H1 (cell line): ENCODE measurements around the gene DUSP12. TPM values are rescaled to one million over a fixed set of nuclear protein-coding genes. Genes with fewer than 3 reads are reported as not detected.

Experiments
- CTCF ChIA-PET: fragments of 300-600 bp; sonication (Branson Sonifier 250); formaldehyde crosslinking; loops from one replicate; lab custom pipeline; 2021; ENCODE audit not compliant: partially characterized antibody; lab: Charles Lee
- POLR2A ChIA-PET: fragments of 300-600 bp; sonication (Branson Sonifier 250); formaldehyde crosslinking; loops from one replicate; lab custom pipeline; 2021; ENCODE audit warnings: inconsistent platforms; ENCODE audit not compliant: partially characterized antibody; lab: Charles Lee
- DNase-seq, 2 experiments: peaks; one replicate each; pipeline versions ENCODE4 v3.0.0 to v3.0.0-alpha.2; 2010 to 2022; ENCODE audit warnings: low spot score in 2 of 2, low read depth in 1 of 2, mixed read lengths in 1 of 2
- FAIRE-seq: peaks from 2 replicates; lab custom pipeline; 2011; peaks lifted over from hg19 to GRCh38; lab: Jason Lieb, UNC
- H2AFZ ChIP-seq: 2 replicates; pipeline ENCODE4 v1.8.1; 2012; ENCODE audit warnings: low read length, inconsistent platforms
- H2AK5ac ChIP-seq: 2 replicates; pipeline ENCODE4 v1.6.1; 2013; ENCODE audit warnings: low read depth, low read length
- H2BK120ac ChIP-seq: replicated peaks from 2 replicates; pipeline ENCODE3; 2013; ENCODE audit warnings: low read depth, low read length, inconsistent platforms
- H2BK12ac ChIP-seq: 2 replicates; pipeline ENCODE4 v1.6.1; 2013; ENCODE audit warnings: low read depth, low read length
- H2BK15ac ChIP-seq: 2 replicates; pipeline ENCODE4 v1.6.1; 2013; ENCODE audit warnings: low read length
- H2BK20ac ChIP-seq: 2 replicates; pipeline ENCODE4 v1.6.1; 2013; ENCODE audit warnings: low read length
- H2BK5ac ChIP-seq: 2 replicates; pipeline ENCODE4 v1.6.1; 2013; ENCODE audit warnings: low read depth, low read length
- H3K14ac ChIP-seq: 2 replicates; pipeline ENCODE4 v1.6.1; 2013; ENCODE audit warnings: inconsistent platforms; ENCODE audit not compliant: insufficient read length
- H3K18ac ChIP-seq: 2 replicates; pipeline ENCODE4 v1.6.1; 2013; ENCODE audit warnings: low read length; ENCODE audit errors: extremely low read depth
- H3K23ac ChIP-seq: 2 replicates; pipeline ENCODE4 v1.6.1; 2013; ENCODE audit warnings: inconsistent platforms; ENCODE audit not compliant: insufficient read length
- H3K23me2 ChIP-seq: 2 replicates; pipeline ENCODE4 v1.6.1; 2013; ENCODE audit warnings: low read depth, low read length
- H3K27ac ChIP-seq: 2 replicates; pipeline ENCODE4 v1.6.1; 2011; ENCODE audit warnings: low read depth, low read length, inconsistent platforms
- H3K27me3 ChIP-seq, 4 experiments: replicated peaks in 1 of 4; 1 replicate in 1 of 4; 2 replicates in 3 of 4; pipeline versions ENCODE4 v1.6.1 to v1.8.1; 2011 to 2013; ENCODE audit warnings: low read length in 3 of 4, mild to moderate bottlenecking in 3 of 4, inconsistent platforms in 2 of 4, mixed read lengths in 2 of 4, moderate library complexity in 1 of 4; ENCODE audit not compliant: control insufficient read depth in 3 of 4, insufficient read depth in 3 of 4; ENCODE audit errors: extremely low read depth in 1 of 4
- H3K36me3 ChIP-seq, 4 experiments: 2 replicates each; pipeline versions ENCODE4 v1.6.1 to v1.8.1; 2011 to 2013; ENCODE audit warnings: mild to moderate bottlenecking in 4 of 4, low read length in 3 of 4, moderate library complexity in 2 of 4, control low read depth in 1 of 4, inconsistent platforms in 1 of 4; ENCODE audit not compliant: insufficient read depth in 4 of 4, control insufficient read depth in 2 of 4
- H3K4ac ChIP-seq: replicated peaks from 2 replicates; pipeline ENCODE3; 2013; ENCODE audit warnings: low read length, low read depth, mixed read lengths, inconsistent platforms; ENCODE audit not compliant: insufficient read length
- H3K4me1 ChIP-seq, 4 experiments: replicated peaks in 1 of 4; 1 replicate in 1 of 4; 2 replicates in 3 of 4; pipeline versions ENCODE4 v1.6.1 to v1.8.1; 2011 to 2013; ENCODE audit warnings: low read length in 3 of 4, inconsistent platforms in 2 of 4, mixed read lengths in 1 of 4; ENCODE audit not compliant: insufficient read depth in 4 of 4, control insufficient read depth in 3 of 4
- H3K4me2 ChIP-seq, 2 experiments: 2 replicates each; pipeline versions ENCODE4 v1.6.1 to v1.8.1; 2011 to 2013; ENCODE audit warnings: low read depth in 2 of 2, low read length in 2 of 2, control low read depth in 1 of 2, inconsistent platforms in 1 of 2, mild to moderate bottlenecking in 1 of 2; ENCODE audit not compliant: insufficient read depth in 1 of 2
- H3K4me3 ChIP-seq, 4 experiments: fragments of 200-600, 300-600 bp in 1 of 4; sonication (generic), shearing (Covaris generic), sonication (Bioruptor Twin) in 1 of 4; 2 replicates each; pipeline versions ENCODE4 v1.5.1 to v1.8.1; 2011 to 2016; ENCODE audit warnings: low read length in 4 of 4, low read depth in 3 of 4, control low read depth in 2 of 4, inconsistent platforms in 2 of 4, mild to moderate bottlenecking in 2 of 4, mixed read lengths in 1 of 4, moderate library complexity in 1 of 4; ENCODE audit not compliant: insufficient read depth in 2 of 4; ENCODE audit errors: extremely low read depth in 1 of 4
- H3K56ac ChIP-seq: replicated peaks from 2 replicates; pipeline ENCODE3; 2013; ENCODE audit warnings: low read depth, mild to moderate bottlenecking, mixed read lengths, low read length, inconsistent platforms; ENCODE audit not compliant: insufficient read length
- H3K79me1 ChIP-seq: 2 replicates; pipeline ENCODE4 v1.6.1; 2013; ENCODE audit warnings: low read depth, low read length, control low read depth
- H3K79me2 ChIP-seq, 2 experiments: 2 replicates each; pipeline versions ENCODE4 v1.6.1 to v1.8.1; 2012 to 2013; ENCODE audit warnings: low read length in 2 of 2, mild to moderate bottlenecking in 2 of 2, inconsistent platforms in 1 of 2; ENCODE audit not compliant: insufficient read depth in 2 of 2, control insufficient read depth in 1 of 2
- H3K9ac ChIP-seq, 4 experiments: replicated peaks in 1 of 4; 1 replicate in 1 of 4; 2 replicates in 3 of 4; pipeline versions ENCODE4 v1.6.1 to v1.8.1; 2011 to 2013; ENCODE audit warnings: low read depth in 3 of 4, low read length in 3 of 4, control low read depth in 2 of 4, mild to moderate bottlenecking in 2 of 4, moderate library complexity in 2 of 4, inconsistent platforms in 1 of 4; ENCODE audit errors: extremely low read depth in 1 of 4
- H3K9me3 ChIP-seq, 2 experiments: 2 replicates each; pipeline versions ENCODE4 v1.6.1 to v1.8.1; 2012 to 2013; ENCODE audit warnings: mild to moderate bottlenecking in 2 of 2, moderate library complexity in 2 of 2, control low read depth in 1 of 2, inconsistent platforms in 1 of 2, low read depth in 1 of 2, low read length in 1 of 2, mixed read lengths in 1 of 2; ENCODE audit not compliant: insufficient read depth in 2 of 2
- H4K20me1 ChIP-seq, 2 experiments: replicated peaks in 1 of 2; 2 replicates each; pipeline versions ENCODE3 to v1.8.1; 2011 to 2013; ENCODE audit warnings: inconsistent platforms in 2 of 2, low read length in 2 of 2, mild to moderate bottlenecking in 1 of 2; ENCODE audit not compliant: insufficient read depth in 2 of 2, control insufficient read depth in 1 of 2
- H4K5ac ChIP-seq: 2 replicates; pipeline ENCODE4 v1.6.1; 2013; ENCODE audit warnings: low read length, low read depth, mixed read lengths, inconsistent platforms; ENCODE audit not compliant: insufficient read length
- H4K8ac ChIP-seq: 2 replicates; pipeline ENCODE4 v1.8.0; 2013; ENCODE audit warnings: mild to moderate bottlenecking, moderate library complexity, low read length, inconsistent platforms; ENCODE audit not compliant: insufficient read depth; ENCODE audit errors: extremely low read depth
- H4K91ac ChIP-seq: replicated peaks from 2 replicates; pipeline ENCODE3; 2013; ENCODE audit warnings: low read length, mixed read lengths, inconsistent platforms; ENCODE audit not compliant: insufficient read length
- SAP30 ChIP-seq: fragments of 300-600 bp; sonication (generic); IDR thresholded peaks from 2 replicates; pipeline ENCODE4 v1.7.1; 2012; ENCODE audit warnings: low read length, moderate library complexity, mild to moderate bottlenecking, inconsistent platforms; ENCODE audit not compliant: insufficient read depth, insufficient replicate concordance
- SRF ChIP-seq: IDR thresholded peaks from 2 replicates; pipeline ENCODE4 v1.6.1; 2011; ENCODE audit warnings: mild to moderate bottlenecking, low read depth, low read length, moderate library complexity
- WGBS, 2 experiments: shearing (Covaris generic) in 1 of 2; methylation state at CpG; one replicate each; pipeline versions ENCODE4 v1.1.6 to v1.1.7; 2013 to 2015; ENCODE audit warnings: low lambda C conversion rate in 2 of 2, mixed read lengths in 2 of 2, inconsistent platforms in 1 of 2, low coverage in 1 of 2, missing lambda C conversion rate in 1 of 2; ENCODE audit not compliant: insufficient replicate concordance in 2 of 2, insufficient coverage in 1 of 2, insufficient read length in 1 of 2; ENCODE audit errors: extremely low coverage in 1 of 2, missing lambda C conversion rate in 1 of 2; 5-methylcytosine and 5-hydroxymethylcytosine counted together
- long read RNA-seq, 2 experiments: library from RNA in 1 of 2; library from capped mRNA in 1 of 2; stranded (forward); transcript quantifications; one replicate each; pipeline ENCODE4 v2.0.0, GENCODE V29; 2021; ENCODE audit warnings: inconsistent platforms in 1 of 2
- polyA minus RNA-seq, 3 experiments: library from RNA; depleted of rRNA, polyadenylated mRNA; stranded (reverse); fragments of >200 nt; gene quantifications; 1 replicate in 2 of 3; 2 replicates in 1 of 3; pipeline ENCODE4 v1.2.3, GENCODE V29; 2011
- polyA plus RNA-seq, 7 experiments: library from polyadenylated mRNA; depleted of rRNA in 3 of 7; stranded (reverse) in 5 of 7; unstranded in 2 of 7; fragments of >200 nt in 5 of 7; fragments of 200-250 nt in 2 of 7; gene quantifications; 1 replicate in 5 of 7; 2 replicates in 1 of 7; 4 replicates in 1 of 7; pipeline versions ENCODE4 v1.2.1 to v1.2.3, GENCODE V29; 2011 to 2013; ENCODE audit warnings: missing spikeins in 2 of 7, mixed read lengths in 2 of 7
- total RNA-seq: library from RNA; stranded (reverse); fragmentation: NEBNext Ultra II Directional; extraction: Animal tissue kit (Norgen Biotek cat#: 25700); gene quantifications from 2 replicates; pipeline ENCODE4 v1.2.1, GENCODE V29; 2021
- TF ChIP-seq, protein P1 (sequence below): IDR thresholded peaks from 2 replicates; pipeline ENCODE4 v1.6.1; 2012; ENCODE audit warnings: low read length, inconsistent platforms

The DUSP12 gene, protein sequence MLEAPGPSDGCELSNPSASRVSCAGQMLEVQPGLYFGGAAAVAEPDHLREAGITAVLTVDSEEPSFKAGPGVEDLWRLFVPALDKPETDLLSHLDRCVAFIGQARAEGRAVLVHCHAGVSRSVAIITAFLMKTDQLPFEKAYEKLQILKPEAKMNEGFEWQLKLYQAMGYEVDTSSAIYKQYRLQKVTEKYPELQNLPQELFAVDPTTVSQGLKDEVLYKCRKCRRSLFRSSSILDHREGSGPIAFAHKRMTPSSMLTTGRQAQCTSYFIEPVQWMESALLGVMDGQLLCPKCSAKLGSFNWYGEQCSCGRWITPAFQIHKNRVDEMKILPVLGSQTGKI
- total RNA-seq (24.4 and 27.6 TPM in 2 replicates), polyA plus RNA-seq (2011; rRNA removed) (32.7 and 33.9 TPM in 2 replicates), polyA minus RNA-seq (2011; rRNA and poly(A)+ RNA removed) (16.7 and 21.4 TPM in 2 replicates)
- polyA plus RNA-seq (2011; cell fraction: cytosol; rRNA removed): 49.1 TPM
- 35.0 TPM for polyA plus RNA-seq (2011; cell fraction: nucleus; rRNA removed)
- polyA plus RNA-seq (2012, experiment 1 of 2): 27.1 to 30.5 TPM (median 28.9 TPM) in 4 replicates
- polyA plus RNA-seq (2012, experiment 2 of 2): 6.6 TPM
- polyA plus RNA-seq (2013, experiment 1 of 2): 27.6 TPM
- polyA plus RNA-seq (2013, experiment 2 of 2): 28.0 TPM
- polyA minus RNA-seq (2011; cell fraction: cytosol; rRNA and poly(A)+ RNA removed): 17.5 TPM
- polyA minus RNA-seq (2011; cell fraction: nucleus; rRNA and poly(A)+ RNA removed): 24.4 TPM
- long read RNA-seq, experiment 1, transcript DUSP12-201 (6 exons, 1,270 nt): major isoform, 10 of 21 reads
- long read RNA-seq, experiment 1, partial matches to known transcripts: 5 of 21 reads
- long read RNA-seq, experiment 1, other reads (novel, unspliced or antisense): 6 of 21 reads
- long read RNA-seq, experiment 2, transcript DUSP12-201 (6 exons, 1,270 nt): major isoform, 27 of 52 reads
- long read RNA-seq, experiment 2, partial matches to known transcripts: 1 of 52 reads
- long read RNA-seq, experiment 2, other reads (novel, unspliced or antisense): 24 of 52 reads

DNA sequence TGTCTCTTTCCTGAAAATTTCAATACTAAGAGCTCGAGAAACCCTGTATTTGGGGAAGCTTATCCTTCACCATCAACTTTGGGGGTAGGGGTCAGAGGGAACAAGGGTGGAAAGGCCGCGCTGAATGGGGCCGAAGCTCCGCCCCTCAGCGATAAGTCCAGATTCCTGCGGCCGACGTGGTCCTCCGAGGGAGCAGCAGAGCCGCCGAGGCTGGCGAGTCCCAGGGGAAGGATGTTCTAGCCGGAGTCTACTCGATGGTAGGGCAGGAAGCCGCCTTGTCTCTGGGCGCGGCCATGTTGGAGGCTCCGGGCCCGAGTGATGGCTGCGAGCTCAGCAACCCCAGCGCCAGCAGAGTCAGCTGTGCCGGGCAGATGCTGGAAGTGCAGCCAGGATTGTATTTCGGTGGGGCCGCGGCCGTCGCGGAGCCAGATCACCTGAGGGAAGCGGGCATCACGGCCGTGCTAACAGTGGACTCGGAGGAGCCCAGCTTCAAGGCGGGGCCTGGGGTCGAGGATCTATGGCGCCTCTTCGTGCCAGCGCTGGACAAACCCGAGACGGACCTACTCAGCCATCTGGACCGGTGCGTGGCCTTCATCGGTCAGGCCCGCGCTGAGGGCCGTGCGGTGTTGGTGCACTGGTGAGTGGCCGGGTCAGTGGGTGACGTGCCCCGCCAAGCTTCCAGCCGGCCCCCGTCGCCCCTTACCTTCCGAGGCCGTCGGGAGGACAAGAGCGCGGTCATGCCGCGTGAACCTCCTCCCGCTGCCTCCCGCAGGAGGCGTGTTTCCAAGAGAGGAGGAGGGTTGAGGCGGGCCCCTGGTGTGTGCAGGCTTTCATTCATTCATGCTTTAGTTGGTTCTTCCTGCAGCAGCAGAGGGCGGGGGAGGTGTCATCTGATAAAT, at the start of gene DUSP12:
Gene DUSP12, plus strand, starts transcription at position 278 of the 899 bp plus-strand sequence. Its CDS starts 16 bp downstream, at position 294.
- no peak within 1 kb of the TSS for H2BK20ac ChIP-seq
- no peak within 1 kb of the TSS for H2BK15ac ChIP-seq
- peak within 1 kb of the TSS; percentile 96 for H2BK5ac ChIP-seq
- DNase-seq (peak; percentile 84 to 91), FAIRE-seq (peak; percentile 28)
- peak within 1 kb of the TSS; percentile 94 for H3K4ac ChIP-seq
- CTCF ChIA-PET: interaction anchor here (0.6 to 3.6 kb wide), 10 partner anchors 12 to 276 kb away, joined by 3 to 22 read pairs (median 3); no protein-coding TSS in a partner anchor
- 1% methylated on average over 63 of the region's 65 CpGs; no CpG with 5 or more reads in 1 of the 2 experiments for WGBS, 2 experiments
- H2BK120ac ChIP-seq: no peak within 1 kb of the TSS
- no peak within 1 kb of the TSS for H3K14ac ChIP-seq
- peak within 1 kb of the TSS; percentile 96 for H4K5ac ChIP-seq
- H3K27me3 ChIP-seq: no peaks in the 10 kb centered on the region
- peak within 1 kb of the TSS; percentile 98; the same call in 1 of the 2 replicates for H4K8ac ChIP-seq
- peak within 1 kb of the TSS; percentile 79 for H4K91ac ChIP-seq
- no peaks in the 10 kb centered on the region; the same call in 1 of the 2 replicates for H3K79me1 ChIP-seq
- H4K20me1 ChIP-seq: peaks cover 0 to 8% of the 10 kb centered on the region in 2 experiments
- peak within 1 kb of the TSS; percentile 90 to 98 (median 94) for H3K9ac ChIP-seq
- H3K18ac ChIP-seq: peak within 1 kb of the TSS; percentile 94
- peak within 1 kb of the TSS; percentile 23 to 64 for H3K4me2 ChIP-seq
- 0 out of 7 replicates have a peak, but pooled peaks cover 0 to 2% (median 0%) of the 10 kb centered on the region in 4 experiments for H3K4me1 ChIP-seq
- peaks cover 0 to 8% of the 10 kb centered on the region in 2 experiments; a peak in 2 of 4 replicates for H3K79me2 ChIP-seq
- H3K27ac ChIP-seq: peak within 1 kb of the TSS; percentile 98
- no peak within 1 kb of the TSS for H2AK5ac ChIP-seq
- peak within 1 kb of the TSS; percentile 78 to 93 (median 88) for H3K4me3 ChIP-seq
- POLR2A ChIA-PET: interaction anchor here (0.9 to 2.0 kb wide), 14 partner anchors 9 to 288 kb away, joined by 3 to 24 read pairs (median 4); no protein-coding TSS in a partner anchor
- H3K23me2 ChIP-seq: peaks cover 3% of the 10 kb centered on the region; the same call in 1 of the 2 replicates
- H2BK12ac ChIP-seq: peak within 1 kb of the TSS; percentile 81; the same call in 1 of the 2 replicates
- H3K36me3 ChIP-seq: peaks cover 8 to 39% (median 20%) of the 10 kb centered on the region in 4 experiments; a peak in 7 of 8 replicates
- H3K9me3 ChIP-seq: no peaks in the 10 kb centered on the region
- peak within 1 kb of the TSS; percentile 74 for H3K56ac ChIP-seq
- no peak within 1 kb of the TSS for H3K23ac ChIP-seq
- peak within 1 kb of the TSS; percentile 54; the same call in 1 of the 2 replicates for H2AFZ ChIP-seq
- TF ChIP-seq, protein P1, sequence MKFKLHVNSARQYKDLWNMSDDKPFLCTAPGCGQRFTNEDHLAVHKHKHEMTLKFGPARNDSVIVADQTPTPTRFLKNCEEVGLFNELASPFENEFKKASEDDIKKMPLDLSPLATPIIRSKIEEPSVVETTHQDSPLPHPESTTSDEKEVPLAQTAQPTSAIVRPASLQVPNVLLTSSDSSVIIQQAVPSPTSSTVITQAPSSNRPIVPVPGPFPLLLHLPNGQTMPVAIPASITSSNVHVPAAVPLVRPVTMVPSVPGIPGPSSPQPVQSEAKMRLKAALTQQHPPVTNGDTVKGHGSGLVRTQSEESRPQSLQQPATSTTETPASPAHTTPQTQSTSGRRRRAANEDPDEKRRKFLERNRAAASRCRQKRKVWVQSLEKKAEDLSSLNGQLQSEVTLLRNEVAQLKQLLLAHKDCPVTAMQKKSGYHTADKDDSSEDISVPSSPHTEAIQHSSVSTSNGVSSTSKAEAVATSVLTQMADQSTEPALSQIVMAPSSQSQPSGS: no peak
- TF ChIP-seq SAP30 (no peak), SRF (no peak)
